Aorta (tissue), 5 donors: ENCODE measurements around the gene CPNE4. TPM values are rescaled to one million over a fixed set of nuclear protein-coding genes. Genes with fewer than 3 reads are reported as not detected.
A peak's percentile ranks its signal among the peaks of the same experiment; 100 is the strongest.

Experiments used
- ATAC-seq: fragments of 200-7000 bp; cut with Tn5 transposase; one replicate; pipeline ENCODE4 v1.9.1; 2022; ENCODE audit warnings: moderate library complexity; ENCODE audit not compliant: low FRiP score
- DNase-seq, 2 donors: peaks; one replicate each; pipeline ENCODE4 v3.0.0-alpha.2; 2020
- H3K27ac ChIP-seq, 2 donors: one replicate each; pipeline ENCODE4 v1.5.1; 2013; ENCODE audit warnings: low read length in 2 of 2, mild to moderate bottlenecking in 2 of 2, moderate library complexity in 2 of 2, control low read depth in 1 of 2, inconsistent platforms in 1 of 2, low read depth in 1 of 2
- H3K27me3 ChIP-seq, 2 donors: one replicate each; pipeline ENCODE4 v1.6.1; 2013; ENCODE audit warnings: control low read depth in 1 of 2, low read length in 1 of 2, mild to moderate bottlenecking in 1 of 2, moderate library complexity in 1 of 2; ENCODE audit not compliant: insufficient read depth in 2 of 2, control insufficient read depth in 1 of 2
- H3K36me3 ChIP-seq, 2 donors: one replicate each; pipeline ENCODE4 v1.6.1; 2013; ENCODE audit warnings: control low read depth in 1 of 2, low read length in 1 of 2, mild to moderate bottlenecking in 1 of 2; ENCODE audit not compliant: insufficient read depth in 2 of 2, control insufficient read depth in 1 of 2
- H3K4me1 ChIP-seq, 2 donors: one replicate each; pipeline ENCODE4 v1.6.1; 2013; ENCODE audit warnings: low read length in 2 of 2, control low read depth in 1 of 2, mild to moderate bottlenecking in 1 of 2, moderate library complexity in 1 of 2; ENCODE audit not compliant: insufficient read depth in 2 of 2, control insufficient read depth in 1 of 2
- H3K4me3 ChIP-seq, 2 donors: one replicate each; pipeline ENCODE4 v1.5.1; 2013; ENCODE audit warnings: low read length in 2 of 2, control low read depth in 1 of 2, mild to moderate bottlenecking in 1 of 2
- H3K9me3 ChIP-seq: one replicate; pipeline ENCODE4 v1.6.1; 2013; ENCODE audit warnings: mild to moderate bottlenecking, low read length; ENCODE audit not compliant: control insufficient read depth
- WGBS, 2 donors: extraction: QIAGEN DNeasy Blood & Tissue Kit; methylation state at CpG; one replicate each; pipeline ENCODE4 v1.1.7; 2013; 5-methylcytosine and 5-hydroxymethylcytosine counted together
- intact Hi-C, 2 donors: fragments of 100-400 bp; cut with DNase I; formaldehyde crosslinking; loops; one replicate each; pipeline versions ENCODE4 v1.14.2 to v1.15.0; 2022
- polyA plus RNA-seq, 2 donors: library from polyadenylated mRNA; stranded (reverse); fragments of 200-250 nt; gene quantifications; one replicate each; pipeline ENCODE4 v1.2.3, GENCODE V29; 2013
- total RNA-seq, 2 donors: library from RNA; stranded (reverse); fragmentation: NEBNext Ultra II Directional; extraction: Animal tissue kit (Norgen Biotek cat#: 25700); gene quantifications; one replicate each; pipeline ENCODE4 v1.2.1, GENCODE V29; 2021
- donor health status: healthy with polysubstance abuse.
- donor health status: Bipolar disorder and iron deficiency.
- donor health status: DM: no; HTN: no; CAD: no.
- donor health status: DM: no; HTN: no; CAD: no.
- donor health status: DM: yes; HTN: yes; CAD: no.

The CPNE4 gene
- total and polyA plus RNA-seq, 4 donors: 0.45 to 2.2 (median 1.1) TPM

DNA sequence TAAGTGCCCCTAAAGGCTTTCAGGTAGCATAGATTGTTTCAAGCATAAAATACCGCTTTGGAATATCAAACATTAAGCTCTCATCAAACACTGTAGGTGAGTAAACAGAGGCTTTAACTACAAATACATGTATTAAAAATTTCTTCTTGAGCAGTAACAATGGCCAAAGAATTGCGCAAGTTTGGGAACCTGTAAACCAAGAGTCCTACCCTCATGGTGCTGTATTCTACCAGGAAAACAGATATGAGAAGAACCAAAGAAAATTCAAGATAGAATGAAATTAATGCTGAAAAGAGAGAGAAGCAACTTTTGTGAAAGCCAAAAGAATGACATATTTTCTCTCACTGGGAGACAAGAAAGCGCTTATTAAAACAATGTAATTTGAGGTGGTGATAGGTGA lies 45.5 kb downstream of the CPNE4 start:
- ATAC-seq: no peak
- Histone ChIP-seq H3K4me3 (no peak overlapping the region), H3K4me1 (no peaks in the 10 kb centered on the region), H3K27ac (no peak overlapping the region), H3K27me3 (no peaks in the 10 kb centered on the region), H3K36me3 (no peaks in the 10 kb centered on the region), H3K9me3 (no peaks in the 10 kb centered on the region)
- 92 to 94% methylated on average over 1 to 3 of the region's 3 CpGs for WGBS, 2 donors
- no peak for DNase-seq
- intact Hi-C loops: no loop called here

DNA sequence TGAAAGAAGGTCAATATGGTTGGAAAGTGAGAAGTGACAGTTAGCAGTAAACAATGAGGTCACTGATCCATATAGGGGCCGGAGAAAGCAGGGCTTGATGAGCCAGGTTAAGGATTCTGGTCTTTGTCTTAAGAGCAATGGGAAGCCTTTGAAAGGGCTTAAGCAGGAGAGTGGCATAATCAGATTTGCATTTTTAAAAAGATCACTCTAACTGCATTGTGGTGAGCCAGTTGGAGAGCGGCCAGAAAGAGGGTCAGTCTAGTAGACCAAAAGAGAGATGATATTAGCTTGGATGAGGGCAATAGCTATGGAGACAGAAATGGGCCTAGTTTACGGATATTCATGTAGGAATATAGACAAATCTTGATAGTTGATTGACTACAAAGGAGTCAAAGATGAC lies 46.6 kb downstream of the CPNE4 start:
- DNase-seq (no peak), ATAC-seq (no peak)
- Histone ChIP-seq H3K4me3 (no peak overlapping the region), H3K27me3 (no peaks in the 10 kb centered on the region), H3K9me3 (no peaks in the 10 kb centered on the region), H3K36me3 (no peaks in the 10 kb centered on the region), H3K27ac (no peak overlapping the region), H3K4me1 (no peaks in the 10 kb centered on the region)
- intact Hi-C loops: no loop called here
- WGBS, 2 donors: 82 to 96% methylated on average over 3 of the region's 3 CpGs

DNA sequence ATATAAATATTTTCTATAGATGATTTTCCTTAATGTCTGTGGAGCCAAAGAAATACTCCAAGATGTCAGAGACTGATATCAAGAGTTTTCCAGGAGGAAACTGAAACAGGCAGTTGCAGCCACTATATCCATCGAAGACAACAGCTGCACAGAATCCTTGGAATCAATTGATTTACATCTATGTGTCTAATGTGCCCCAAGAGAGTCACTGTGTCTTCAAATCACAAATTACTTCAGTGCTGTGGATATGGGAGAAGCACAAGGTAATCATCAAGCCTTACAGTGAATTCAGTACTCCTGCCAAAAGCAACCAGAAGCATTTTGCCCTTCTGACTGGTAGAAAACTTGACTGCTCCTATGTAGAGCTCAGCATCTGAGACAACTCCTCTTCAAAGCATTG lies 51.1 kb downstream of the CPNE4 start:
- 53 to 63% methylated on average over 1 of the region's 1 CpG for WGBS, 2 donors
- no peaks in the 10 kb centered on the region for H3K4me1 ChIP-seq
- DNase-seq (no peak), ATAC-seq (no peak)
- H3K36me3 ChIP-seq: no peaks in the 10 kb centered on the region
- H3K27ac ChIP-seq: no peak overlapping the region
- peaks cover 2% of the 10 kb centered on the region for H3K9me3 ChIP-seq
- H3K27me3 ChIP-seq: no peaks in the 10 kb centered on the region
- H3K4me3 ChIP-seq: no peak overlapping the region
- intact Hi-C loops: no loop called here

- DNase-seq (no peak), ATAC-seq (no peak)
- intact Hi-C loops: no loop called here
- no peaks in the 10 kb centered on the region for H3K36me3 ChIP-seq
- peaks cover 2% of the 10 kb centered on the region for H3K9me3 ChIP-seq
- H3K27me3 ChIP-seq: no peaks in the 10 kb centered on the region
- WGBS, 2 donors: 91 to 92% methylated on average over 7 of the region's 7 CpGs
- no peak overlapping the region for H3K27ac ChIP-seq
- no peaks in the 10 kb centered on the region for H3K4me1 ChIP-seq
- no peak overlapping the region for H3K4me3 ChIP-seq
Observed at GRCh38 chr3:131981323-131981722, 53.5 kb downstream of the CPNE4 start.

- no peak for ATAC-seq
- no peak overlapping the region for H3K27ac ChIP-seq
- WGBS, 2 donors: 3 to 4% methylated on average over 2 of the region's 2 CpGs
- peaks cover 2% of the 10 kb centered on the region for H3K9me3 ChIP-seq
- peaks cover 2 to 13% of the 10 kb centered on the region in 2 donors for H3K4me1 ChIP-seq
- no peaks in the 10 kb centered on the region for H3K27me3 ChIP-seq
- H3K36me3 ChIP-seq: no peaks in the 10 kb centered on the region
- intact Hi-C loops: loop anchor here in 1 of 2 donors (10.0 kb wide), 1 partner anchor 132 kb away; no protein-coding TSS in a partner anchor
- no peak overlapping the region for H3K4me3 ChIP-seq
- DNase-seq: no peak
Observed at GRCh38 chr3:131976448-131976847, 58.4 kb downstream of the CPNE4 start.

DNA sequence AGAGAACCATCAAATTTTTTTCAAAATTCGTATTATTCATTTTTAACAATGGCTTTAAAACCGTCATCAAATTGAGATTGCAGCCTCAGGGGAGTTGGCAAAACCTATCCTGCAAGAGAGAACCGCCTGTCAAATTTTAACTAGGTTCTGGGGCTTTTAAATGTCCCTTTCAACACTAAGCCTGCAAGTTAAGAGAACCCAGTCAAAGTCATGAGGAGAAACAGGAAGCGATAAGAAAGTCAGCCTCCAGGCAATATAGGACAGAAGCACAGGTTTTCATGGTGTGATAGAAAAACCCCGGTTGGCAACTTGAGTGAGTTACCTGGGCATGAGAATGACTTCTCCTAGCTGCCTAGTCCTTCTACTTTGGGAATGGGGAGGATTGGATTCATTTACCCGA lies 59.8 kb downstream of the CPNE4 start:
- intact Hi-C loops: loop anchor here in 1 of 2 donors (10.0 kb wide), 1 partner anchor 130 kb away; no protein-coding TSS in a partner anchor
- DNase-seq: no peak
- no peak overlapping the region for H3K4me3 ChIP-seq
- peak overlapping the region; percentile 14 to 48 for H3K27ac ChIP-seq
- no peaks in the 10 kb centered on the region for H3K27me3 ChIP-seq
- 52 to 56% methylated on average over 6 of the region's 6 CpGs for WGBS, 2 donors
- H3K4me1 ChIP-seq: peaks cover 2 to 14% of the 10 kb centered on the region in 2 donors
- ATAC-seq: no peak
- no peaks in the 10 kb centered on the region for H3K9me3 ChIP-seq
- no peaks in the 10 kb centered on the region for H3K36me3 ChIP-seq

- Histone ChIP-seq H3K27me3 (no peaks in the 10 kb centered on the region), H3K9me3 (no peaks in the 10 kb centered on the region), H3K27ac (peak overlapping the region in 1 of 2 donors; percentile 36), H3K4me1 (peaks cover 2 to 14% of the 10 kb centered on the region in 2 donors), H3K4me3 (no peak overlapping the region), H3K36me3 (no peaks in the 10 kb centered on the region)
- DNase-seq (no peak), ATAC-seq (no peak)
- WGBS, 2 donors: 3 to 4% methylated on average over 4 of the region's 4 CpGs
- intact Hi-C loops: loop anchor here in 1 of 2 donors (10.0 kb wide), 1 partner anchor 129 kb away; no protein-coding TSS in a partner anchor
Observed at GRCh38 chr3:131973731-131974130, 61.1 kb downstream of the CPNE4 start.

DNA sequence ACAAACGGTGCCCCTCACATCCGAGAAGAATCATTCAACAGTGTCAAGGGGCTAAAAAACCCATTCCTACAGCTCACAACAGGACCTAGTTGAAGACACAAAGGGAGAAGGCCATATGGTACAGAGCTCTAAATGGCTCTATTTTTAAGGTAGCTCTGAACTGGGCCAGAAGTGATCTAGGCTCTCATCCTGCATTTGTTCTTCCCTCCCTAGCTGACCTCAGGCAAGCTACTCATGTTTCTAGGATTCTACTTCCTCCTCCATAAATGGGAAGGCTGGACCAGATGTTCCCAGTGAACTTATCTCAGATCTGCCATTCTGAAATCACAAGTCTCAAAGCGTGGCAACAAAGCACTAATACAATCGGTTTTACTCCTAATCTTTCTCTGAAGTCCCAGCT lies 62.3 kb downstream of the CPNE4 start:
- intact Hi-C loops: loop anchor here in 1 of 2 donors (10.0 kb wide), 1 partner anchor 128 kb away; no protein-coding TSS in a partner anchor
- no peak for ATAC-seq
- no peaks in the 10 kb centered on the region for H3K36me3 ChIP-seq
- H3K4me1 ChIP-seq: peaks cover 2 to 14% of the 10 kb centered on the region in 2 donors
- H3K27me3 ChIP-seq: no peaks in the 10 kb centered on the region
- H3K27ac ChIP-seq: peak overlapping the region; percentile 74 to 91
- no peaks in the 10 kb centered on the region for H3K9me3 ChIP-seq
- WGBS, 2 donors: 6 to 15% methylated on average over 4 of the region's 4 CpGs
- no peak for DNase-seq
- no peak overlapping the region for H3K4me3 ChIP-seq

- H3K4me3 ChIP-seq: no peak overlapping the region
- H3K36me3 ChIP-seq: no peaks in the 10 kb centered on the region
- peaks cover 2 to 14% of the 10 kb centered on the region in 2 donors for H3K4me1 ChIP-seq
- 7 to 9% methylated on average over 3 of the region's 3 CpGs for WGBS, 2 donors
- DNase-seq (peak in 1 of 2 donors; percentile 40), ATAC-seq (peak; percentile 38)
- H3K27me3 ChIP-seq: no peaks in the 10 kb centered on the region
- peak overlapping the region; percentile 74 to 91 for H3K27ac ChIP-seq
- no peaks in the 10 kb centered on the region for H3K9me3 ChIP-seq
- intact Hi-C loops: loop anchor here in 1 of 2 donors (10.0 kb wide), 1 partner anchor 127 kb away; no protein-coding TSS in a partner anchor
Observed at GRCh38 chr3:131972091-131972490, 62.7 kb downstream of the CPNE4 start.
